Pancreas (tissue), 10 donors: Measurements from ENCODE around the gene KRT7. TPM values are rescaled to one million over a fixed set of nuclear protein-coding genes. Genes with fewer than 3 reads are reported as not detected.

ENCODE experiments used
- ATAC-seq, 4 donors: fragments of 200-7000 bp; cut with Tn5 transposase; one replicate each; pipeline versions ENCODE4 v1.8.0 to v1.9.1; 2020; ENCODE audit warnings: mild to moderate bottlenecking in 4 of 4, moderate library complexity in 4 of 4
- DNase-seq, 6 donors: peaks; one replicate each; pipeline ENCODE4 v3.0.0-alpha.2; 2020
- FAIRE-seq: peaks from 2 replicates; lab custom pipeline; 2012; peaks lifted over from hg19 to GRCh38; lab: Jason Lieb, UNC
- H3K27ac ChIP-seq, 4 donors: fragments of 200-600 bp; sonication (generic); 1 replicate in 3 of 4; 2 replicates in 1 of 4; pipeline versions ENCODE4 v1.5.0 to v1.8.0; 2020
- H3K27me3 ChIP-seq, 4 donors: fragments of 200-600 bp; one replicate each; pipeline ENCODE4 v1.8.0; 2021
- H3K36me3 ChIP-seq, 3 donors: fragments of 200-600 bp; sonication (generic) in 1 of 3; one replicate each; pipeline versions ENCODE4 v1.5.0 to v1.8.0; 2020 to 2021
- H3K4me1 ChIP-seq, 3 donors: fragments of 200-600 bp; one replicate each; pipeline ENCODE4 v1.8.0; 2021
- H3K4me3 ChIP-seq, 4 donors: fragments of 200-600 bp; sonication (generic) in 2 of 4; one replicate each; pipeline versions ENCODE4 v1.5.0 to v1.8.0; 2020 to 2021
- H3K9me3 ChIP-seq, 4 donors: fragments of 200-600 bp; one replicate each; pipeline ENCODE4 v1.8.0; 2021
- CTCF ChIP-seq, 4 donors: fragments of 200-600 bp; sonication (generic) in 3 of 4; IDR thresholded peaks; one replicate each; pipeline versions ENCODE4 v1.5.0 to v1.8.0; 2021; ENCODE audit warnings: antibody characterized with exemption in 4 of 4
- WGBS, 2 donors: extraction: QIAGEN DNeasy Blood & Tissue Kit; methylation state at CpG; one replicate each; pipeline ENCODE4 v1.1.7; 2013; 5-methylcytosine and 5-hydroxymethylcytosine counted together
- intact Hi-C, 3 donors: fragments of 100-400 bp; cut with DNase I; formaldehyde crosslinking; loops; one replicate each; pipeline versions ENCODE4 v1.11.1 to v1.14.2; 2022
- polyA plus RNA-seq, 2 donors: library from polyadenylated mRNA; stranded (reverse); fragments of 200-250 nt; gene quantifications; one replicate each; pipeline ENCODE4 v1.2.3, GENCODE V29; 2013
- total RNA-seq, 6 donors: library from RNA; stranded (reverse); fragmentation: NEBNext Ultra II Directional in 4 of 6; extraction: Animal tissue kit (Norgen Biotek cat#: 25700) in 4 of 6; gene quantifications; one replicate each; pipeline versions ENCODE4 v1.2.1 to v1.2.4, GENCODE V29; 2021 to 2023
- donor health status: healthy with polysubstance abuse.
- donor health status: DM: no; HTN: no; CAD: no; lungs with moderate emphysema.
- donor health status: DM: no; HTN: no; CAD: no.
- donor health status: control.
- donor health status: control.
- donor health status: Bipolar disorder and iron deficiency.
- donor health status: DM: yes; HTN: yes; CAD: no.
- donor health status: DM: no; HTN: no; CAD: no.
- donor health status: DM: no; HTN: no; CAD: no.
- donor health status: DM: yes; HTN: yes; CAD: no.

The KRT7 gene
- total and polyA plus RNA-seq, 8 donors, result 57.5 to 336 (median 116) TPM

DNA sequence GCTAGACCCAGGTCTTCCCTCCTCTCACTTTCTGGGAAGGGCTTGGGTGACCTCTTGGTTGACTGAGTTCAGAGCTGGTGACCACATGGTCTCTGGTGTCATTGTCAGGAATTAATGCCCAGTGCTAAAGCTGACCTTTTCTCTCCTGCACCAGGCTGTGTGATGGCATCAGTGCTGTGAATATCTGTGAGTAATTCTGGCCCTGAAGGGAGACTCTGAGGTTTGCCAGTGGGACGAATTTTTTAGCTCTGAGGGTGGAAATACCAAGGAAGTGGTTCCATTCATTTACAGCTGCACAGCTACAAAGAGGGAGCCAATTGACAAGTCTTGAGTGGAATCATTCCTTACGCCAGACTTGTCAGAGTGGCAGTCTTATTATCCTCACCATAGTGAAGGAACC is 35.2 kb downstream of the KRT7 start:
- Histone ChIP-seq H3K4me3 (no peak overlapping the region), H3K9me3 (no peaks in the 10 kb centered on the region), H3K27me3 (no peaks in the 10 kb centered on the region), H3K4me1 (peaks cover 0 to 4% (median 0%) of the 10 kb centered on the region in 3 donors), H3K36me3 (no peaks in the 10 kb centered on the region), H3K27ac (no peak overlapping the region)
- no peak for TF ChIP-seq CTCF (IDR thresholded peaks at IDR 0.05)
- no peak for DNase-seq
- no peak for FAIRE-seq
- WGBS, 2 donors, result 77 to 87% methylated on average over 2 of the region's 2 CpGs
- no peak for ATAC-seq
- intact Hi-C loops, result no loop called here

- Histone ChIP-seq H3K9me3 (no peaks in the 10 kb centered on the region), H3K4me1 (no peaks in the 10 kb centered on the region), H3K27ac (no peak overlapping the region), H3K4me3 (no peak overlapping the region), H3K27me3 (no peaks in the 10 kb centered on the region), H3K36me3 (no peaks in the 10 kb centered on the region)
- no peak for TF ChIP-seq CTCF (IDR thresholded peaks at IDR 0.05)
- no peak for ATAC-seq
- intact Hi-C loops, result loop anchor here in 1 of 3 donors (10.0 kb wide), 1 partner anchor 56 kb away; no protein-coding TSS in a partner anchor
- DNase-seq, result peak in 1 of 6 donors; percentile 7
- 88 to 91% methylated on average over 6 of the region's 6 CpGs for WGBS, 2 donors
- no peak for FAIRE-seq
Observed at GRCh38 chr12:52270541-52271070, 37.6 kb downstream of the KRT7 start.

DNA sequence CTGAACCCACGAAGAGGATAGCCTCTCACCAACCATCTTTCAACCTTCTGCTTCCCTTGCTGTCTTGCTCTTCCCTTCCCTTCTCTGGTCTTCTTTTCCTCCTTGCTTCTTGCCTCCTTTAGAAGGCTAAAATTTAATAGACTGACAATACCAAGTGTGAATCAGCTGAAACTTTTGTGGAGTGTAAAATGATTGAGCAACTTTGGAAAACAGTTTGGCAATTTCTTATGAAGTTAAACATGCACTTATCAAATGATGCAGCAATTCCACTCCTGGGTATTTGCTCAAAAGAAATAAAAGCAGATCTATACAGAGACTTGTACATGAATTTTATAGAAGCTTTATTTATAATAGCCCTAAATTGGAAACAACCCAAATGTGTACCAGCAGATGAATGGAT is 38.1 kb downstream of the KRT7 start:
- no peaks in the 10 kb centered on the region for H3K36me3 ChIP-seq
- H3K27me3 ChIP-seq, result no peaks in the 10 kb centered on the region
- H3K9me3 ChIP-seq, result no peaks in the 10 kb centered on the region
- intact Hi-C loops, result loop anchor here in 1 of 3 donors (10.0 kb wide), 1 partner anchor 56 kb away; no protein-coding TSS in a partner anchor
- 88 to 92% methylated on average over 1 of the region's 1 CpG for WGBS, 2 donors
- ATAC-seq (no peak), FAIRE-seq (no peak), DNase-seq (no peak)
- H3K4me3 ChIP-seq, result no peak overlapping the region
- no peaks in the 10 kb centered on the region for H3K4me1 ChIP-seq
- H3K27ac ChIP-seq, result no peak overlapping the region
- no peak for TF ChIP-seq CTCF (IDR thresholded peaks at IDR 0.05)

GRCh38 chr12:52274521-52275120 is 41.6 kb downstream of the KRT7 start, which contains the start of gene KRT86:
TSS of gene KRT86 (plus strand) at chr12:52274645. CDS start at chr12:52301917, 27,272 bp downstream.
- FAIRE-seq (no peak), DNase-seq (peak in 2 of 6 donors; percentile 6), ATAC-seq (no peak)
- Histone ChIP-seq H3K4me1 (peaks cover 0 to 4% (median 0%) of the 10 kb centered on the region in 3 donors), H3K27ac (no peak within 1 kb of the TSS), H3K36me3 (no peaks in the 10 kb centered on the region), H3K27me3 (no peaks in the 10 kb centered on the region), H3K4me3 (no peak within 1 kb of the TSS), H3K9me3 (no peaks in the 10 kb centered on the region)
- 70 to 86% methylated on average over 3 of the region's 3 CpGs for WGBS, 2 donors
- no peak for TF ChIP-seq CTCF (IDR thresholded peaks at IDR 0.05)
- intact Hi-C loops, result loop anchor here in 1 of 3 donors (10.0 kb wide), 1 partner anchor 60 kb away; no protein-coding TSS in a partner anchor

GRCh38 chr12:52275686-52276085 is 42.6 kb downstream of the KRT7 start:
- ATAC-seq, result no peak
- no peaks in the 10 kb centered on the region for H3K36me3 ChIP-seq
- peak in 1 of 6 donors; percentile 2 for DNase-seq
- no peak overlapping the region for H3K27ac ChIP-seq
- no peak for FAIRE-seq
- WGBS, 2 donors, result 84 to 85% methylated on average over 3 of the region's 3 CpGs
- H3K9me3 ChIP-seq, result no peaks in the 10 kb centered on the region
- intact Hi-C loops, result loop anchor here in 1 of 3 donors (10.0 kb wide), 1 partner anchor 61 kb away; no protein-coding TSS in a partner anchor
- TF ChIP-seq CTCF (IDR thresholded peaks at IDR 0.05), result no peak
- H3K4me1 ChIP-seq, result peaks cover 0 to 12% (median 4%) of the 10 kb centered on the region in 3 donors
- H3K27me3 ChIP-seq, result no peaks in the 10 kb centered on the region
- no peak overlapping the region for H3K4me3 ChIP-seq
